ENCODE data around the gene GPAM.

DNA sequence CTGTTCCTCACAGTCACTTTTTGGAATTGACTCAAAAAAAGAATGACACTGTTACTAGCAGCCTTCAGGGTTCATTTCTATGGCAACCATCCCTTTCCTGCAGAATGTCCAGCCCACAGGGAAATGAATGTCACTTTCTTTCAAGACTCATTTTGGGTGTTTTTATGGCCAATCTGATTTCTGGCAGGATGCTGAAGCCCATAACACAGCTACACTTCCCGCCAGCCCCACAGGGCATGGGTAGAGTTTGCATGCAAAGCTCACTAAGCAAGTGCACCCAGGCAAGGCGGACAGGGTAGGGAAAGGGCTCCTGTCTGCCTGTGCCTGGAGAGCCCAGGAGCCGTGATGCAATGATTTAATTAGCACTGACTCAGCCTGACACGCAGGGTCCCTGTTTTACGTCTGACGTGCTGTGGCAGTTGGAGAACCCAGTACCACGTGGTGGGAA lies 26.1 kb upstream of the GPAM start:
- TF ChIP-seq, protein P1, sequence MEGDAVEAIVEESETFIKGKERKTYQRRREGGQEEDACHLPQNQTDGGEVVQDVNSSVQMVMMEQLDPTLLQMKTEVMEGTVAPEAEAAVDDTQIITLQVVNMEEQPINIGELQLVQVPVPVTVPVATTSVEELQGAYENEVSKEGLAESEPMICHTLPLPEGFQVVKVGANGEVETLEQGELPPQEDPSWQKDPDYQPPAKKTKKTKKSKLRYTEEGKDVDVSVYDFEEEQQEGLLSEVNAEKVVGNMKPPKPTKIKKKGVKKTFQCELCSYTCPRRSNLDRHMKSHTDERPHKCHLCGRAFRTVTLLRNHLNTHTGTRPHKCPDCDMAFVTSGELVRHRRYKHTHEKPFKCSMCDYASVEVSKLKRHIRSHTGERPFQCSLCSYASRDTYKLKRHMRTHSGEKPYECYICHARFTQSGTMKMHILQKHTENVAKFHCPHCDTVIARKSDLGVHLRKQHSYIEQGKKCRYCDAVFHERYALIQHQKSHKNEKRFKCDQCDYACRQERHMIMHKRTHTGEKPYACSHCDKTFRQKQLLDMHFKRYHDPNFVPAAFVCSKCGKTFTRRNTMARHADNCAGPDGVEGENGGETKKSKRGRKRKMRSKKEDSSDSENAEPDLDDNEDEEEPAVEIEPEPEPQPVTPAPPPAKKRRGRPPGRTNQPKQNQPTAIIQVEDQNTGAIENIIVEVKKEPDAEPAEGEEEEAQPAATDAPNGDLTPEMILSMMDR (IDR thresholded peaks at IDR 0.05) = no peak
- TF ChIP-seq POLR2A (IDR thresholded peaks at IDR 0.05) (no peak), POLR2AphosphoS5 (IDR thresholded peaks at IDR 0.05) (no peak)

Measured in gastroesophageal sphincter (tissue), 3 donors.